Aorta (tissue), 5 donors: ENCODE data around the gene DOCK3. TPM values are rescaled to one million over a fixed set of nuclear protein-coding genes. Genes with fewer than 3 reads are reported as not detected.

ENCODE experiments used
- ATAC-seq: fragments of 200-7000 bp; cut with Tn5 transposase; one replicate; pipeline ENCODE4 v1.9.1; 2022; ENCODE audit warnings: moderate library complexity; ENCODE audit not compliant: low FRiP score
- DNase-seq, 2 donors: peaks; one replicate each; pipeline ENCODE4 v3.0.0-alpha.2; 2020
- H3K27ac ChIP-seq, 2 donors: one replicate each; pipeline ENCODE4 v1.5.1; 2013; ENCODE audit warnings: low read length in 2 of 2, mild to moderate bottlenecking in 2 of 2, moderate library complexity in 2 of 2, control low read depth in 1 of 2, inconsistent platforms in 1 of 2, low read depth in 1 of 2
- H3K27me3 ChIP-seq, 2 donors: one replicate each; pipeline ENCODE4 v1.6.1; 2013; ENCODE audit warnings: control low read depth in 1 of 2, low read length in 1 of 2, mild to moderate bottlenecking in 1 of 2, moderate library complexity in 1 of 2; ENCODE audit not compliant: insufficient read depth in 2 of 2, control insufficient read depth in 1 of 2
- H3K36me3 ChIP-seq, 2 donors: one replicate each; pipeline ENCODE4 v1.6.1; 2013; ENCODE audit warnings: control low read depth in 1 of 2, low read length in 1 of 2, mild to moderate bottlenecking in 1 of 2; ENCODE audit not compliant: insufficient read depth in 2 of 2, control insufficient read depth in 1 of 2
- H3K4me1 ChIP-seq, 2 donors: one replicate each; pipeline ENCODE4 v1.6.1; 2013; ENCODE audit warnings: low read length in 2 of 2, control low read depth in 1 of 2, mild to moderate bottlenecking in 1 of 2, moderate library complexity in 1 of 2; ENCODE audit not compliant: insufficient read depth in 2 of 2, control insufficient read depth in 1 of 2
- H3K4me3 ChIP-seq, 2 donors: one replicate each; pipeline ENCODE4 v1.5.1; 2013; ENCODE audit warnings: low read length in 2 of 2, control low read depth in 1 of 2, mild to moderate bottlenecking in 1 of 2
- H3K9me3 ChIP-seq: one replicate; pipeline ENCODE4 v1.6.1; 2013; ENCODE audit warnings: mild to moderate bottlenecking, low read length; ENCODE audit not compliant: control insufficient read depth
- WGBS, 2 donors: extraction: QIAGEN DNeasy Blood & Tissue Kit; methylation state at CpG; one replicate each; pipeline ENCODE4 v1.1.7; 2013; 5-methylcytosine and 5-hydroxymethylcytosine counted together
- intact Hi-C, 2 donors: fragments of 100-400 bp; cut with DNase I; formaldehyde crosslinking; loops; one replicate each; pipeline versions ENCODE4 v1.14.2 to v1.15.0; 2022
- polyA plus RNA-seq, 2 donors: library from polyadenylated mRNA; stranded (reverse); fragments of 200-250 nt; gene quantifications; one replicate each; pipeline ENCODE4 v1.2.3, GENCODE V29; 2013
- total RNA-seq, 2 donors: library from RNA; stranded (reverse); fragmentation: NEBNext Ultra II Directional; extraction: Animal tissue kit (Norgen Biotek cat#: 25700); gene quantifications; one replicate each; pipeline ENCODE4 v1.2.1, GENCODE V29; 2021
- donor health status: healthy with polysubstance abuse.
- donor health status: Bipolar disorder and iron deficiency.
- donor health status: DM: no; HTN: no; CAD: no.
- donor health status: DM: no; HTN: no; CAD: no.
- donor health status: DM: yes; HTN: yes; CAD: no.

The DOCK3 gene
- total and polyA plus RNA-seq, 4 donors: 0.31 to 0.97 (median 0.55) TPM

GRCh38 chr3:51338632-51339031, 663.9 kb downstream of the DOCK3 start:
- H3K27me3 ChIP-seq: no peaks in the 10 kb centered on the region
- no peak for ATAC-seq
- 86 to 92% methylated on average over 3 of the region's 3 CpGs for WGBS, 2 donors
- H3K9me3 ChIP-seq: no peaks in the 10 kb centered on the region
- H3K36me3 ChIP-seq: no peaks in the 10 kb centered on the region
- DNase-seq: no peak
- intact Hi-C loops: no loop called here
- H3K27ac ChIP-seq: no peak overlapping the region
- H3K4me3 ChIP-seq: no peak overlapping the region
- peaks cover 2 to 7% of the 10 kb centered on the region in 2 donors for H3K4me1 ChIP-seq

GRCh38 chr3:51340013-51340829, 665.5 kb downstream of the DOCK3 start:
- H3K4me1 ChIP-seq: peaks cover 2 to 7% of the 10 kb centered on the region in 2 donors
- H3K27me3 ChIP-seq: no peaks in the 10 kb centered on the region
- intact Hi-C loops: no loop called here
- no peaks in the 10 kb centered on the region for H3K36me3 ChIP-seq
- DNase-seq (peak in 1 of 2 donors; percentile 58), ATAC-seq (peak; percentile 86)
- WGBS, 2 donors: 24 to 25% methylated on average over 4 of the region's 4 CpGs
- no peaks in the 10 kb centered on the region for H3K9me3 ChIP-seq
- H3K27ac ChIP-seq: peak overlapping the region; percentile 79 to 98
- H3K4me3 ChIP-seq: no peak overlapping the region

- DNase-seq: no peak
- H3K9me3 ChIP-seq: no peaks in the 10 kb centered on the region
- no peak overlapping the region for H3K4me3 ChIP-seq
- peaks cover 2 to 7% of the 10 kb centered on the region in 2 donors for H3K4me1 ChIP-seq
- no peaks in the 10 kb centered on the region for H3K36me3 ChIP-seq
- H3K27ac ChIP-seq: peak overlapping the region; percentile 33 to 98
- intact Hi-C loops: no loop called here
- WGBS, 2 donors: 91 to 92% methylated on average over 8 of the region's 8 CpGs
- no peaks in the 10 kb centered on the region for H3K27me3 ChIP-seq
- ATAC-seq: no peak
Measured at GRCh38 chr3:51340989-51341636, 666.4 kb downstream of the DOCK3 start.

GRCh38 chr3:51343918-51344687, 669.4 kb downstream of the DOCK3 start:
- peaks cover 2 to 7% of the 10 kb centered on the region in 2 donors for H3K4me1 ChIP-seq
- H3K9me3 ChIP-seq: no peaks in the 10 kb centered on the region
- no peaks in the 10 kb centered on the region for H3K36me3 ChIP-seq
- H3K4me3 ChIP-seq: no peak overlapping the region
- 76 to 80% methylated on average over 7 of the region's 7 CpGs for whole genome bisulfite sequencing, 2 donors
- DNase-seq (peak in 1 of 2 donors; percentile 60), ATAC-seq (no peak)
- no peak overlapping the region for H3K27ac ChIP-seq
- intact Hi-C loops: no loop called here
- no peaks in the 10 kb centered on the region for H3K27me3 ChIP-seq

GRCh38 chr3:51350751-51351150, 676.0 kb downstream of the DOCK3 start:
- Histone ChIP-seq H3K27me3 (no peaks in the 10 kb centered on the region), H3K9me3 (no peaks in the 10 kb centered on the region), H3K36me3 (no peaks in the 10 kb centered on the region), H3K27ac (no peak overlapping the region), H3K4me3 (no peak overlapping the region), H3K4me1 (no peaks in the 10 kb centered on the region)
- ATAC-seq (no peak), DNase-seq (no peak)
- 20 to 29% methylated on average over 1 of the region's 1 CpG for WGBS, 2 donors
- intact Hi-C loops: no loop called here

GRCh38 chr3:51353131-51353530, 678.4 kb downstream of the DOCK3 start:
- no peak for ATAC-seq
- H3K4me1 ChIP-seq: no peaks in the 10 kb centered on the region
- peaks cover 0 to 2% of the 10 kb centered on the region in 2 donors for H3K36me3 ChIP-seq
- H3K4me3 ChIP-seq: no peak overlapping the region
- WGBS, 2 donors: 90 to 91% methylated on average over 4 of the region's 4 CpGs
- H3K27ac ChIP-seq: no peak overlapping the region
- no peaks in the 10 kb centered on the region for H3K27me3 ChIP-seq
- intact Hi-C loops: no loop called here
- DNase-seq: no peak
- no peaks in the 10 kb centered on the region for H3K9me3 ChIP-seq

GRCh38 chr3:51353691-51354090, 679.0 kb downstream of the DOCK3 start:
- peaks cover 0 to 2% of the 10 kb centered on the region in 2 donors for H3K36me3 ChIP-seq
- H3K4me3 ChIP-seq: no peak overlapping the region
- no peaks in the 10 kb centered on the region for H3K9me3 ChIP-seq
- H3K4me1 ChIP-seq: no peaks in the 10 kb centered on the region
- H3K27ac ChIP-seq: no peak overlapping the region
- no peak for DNase-seq
- ATAC-seq: no peak
- no peaks in the 10 kb centered on the region for H3K27me3 ChIP-seq
- 82 to 100% methylated on average over 1 of the region's 1 CpG for WGBS, 2 donors
- intact Hi-C loops: no loop called here

GRCh38 chr3:51354172-51354571, 679.4 kb downstream of the DOCK3 start:
- WGBS, 2 donors: 88 to 100% methylated on average over 2 of the region's 2 CpGs
- no peaks in the 10 kb centered on the region for H3K27me3 ChIP-seq
- no peak for ATAC-seq
- H3K4me1 ChIP-seq: no peaks in the 10 kb centered on the region
- no peaks in the 10 kb centered on the region for H3K9me3 ChIP-seq
- H3K4me3 ChIP-seq: no peak overlapping the region
- no peak for DNase-seq
- peaks cover 0 to 2% of the 10 kb centered on the region in 2 donors for H3K36me3 ChIP-seq
- no peak overlapping the region for H3K27ac ChIP-seq
- intact Hi-C loops: no loop called here
